Right cardiac atrium (tissue), 5 donors: Measurements from ENCODE around the gene FLVCR2. TPM values are rescaled to one million over a fixed set of nuclear protein-coding genes. Genes with fewer than 3 reads are reported as not detected.

Source experiments
- ATAC-seq, 2 donors: fragments of 200-7000 bp; cut with Tn5 transposase; one replicate each; pipeline versions ENCODE4 v1.8.0 to v1.9.1; 2020; ENCODE audit warnings: moderate library complexity in 2 of 2, mild to moderate bottlenecking in 1 of 2
- DNase-seq, 3 donors: peaks; one replicate each; pipeline ENCODE4 v3.0.0-alpha.2; 2020
- H3K27ac ChIP-seq: one replicate; pipeline ENCODE4 v1.5.1; 2013; ENCODE audit warnings: mild to moderate bottlenecking, low read length, control low read depth, moderate library complexity
- H3K27me3 ChIP-seq: one replicate; pipeline ENCODE4 v1.6.1; 2013; ENCODE audit not compliant: control insufficient read depth, insufficient read depth
- H3K4me1 ChIP-seq: one replicate; pipeline ENCODE4 v1.6.1; 2013; ENCODE audit warnings: low read length; ENCODE audit not compliant: control insufficient read depth, insufficient read depth
- H3K4me3 ChIP-seq: one replicate; pipeline ENCODE4 v1.5.1; 2013; ENCODE audit warnings: low read length, control low read depth
- H3K9me3 ChIP-seq: one replicate; pipeline ENCODE4 v1.6.1; 2013; ENCODE audit warnings: low read length; ENCODE audit not compliant: control insufficient read depth
- WGBS: extraction: QIAGEN DNeasy Blood & Tissue Kit; methylation state at CpG from one replicate; pipeline ENCODE4 v1.1.7; 2013; 5-methylcytosine and 5-hydroxymethylcytosine counted together
- intact Hi-C, 4 donors: fragments of 100-400 bp; cut with DNase I; formaldehyde crosslinking; loops; one replicate each; pipeline versions ENCODE4 v1.11.0 to v1.14.0; 2022 to 2023
- polyA plus RNA-seq: library from polyadenylated mRNA; stranded (reverse); fragments of 200-250 nt; gene quantifications from one replicate; pipeline ENCODE4 v1.2.3, GENCODE V29; 2013
- total RNA-seq, 4 donors: library from RNA; stranded (reverse); fragmentation: NEBNext Ultra II Directional; extraction: Animal tissue kit (Norgen Biotek cat#: 25700); gene quantifications; one replicate each; pipeline ENCODE4 v1.2.1, GENCODE V29; 2021
- donor health status: healthy with polysubstance abuse.
- donor health status: DM: no; HTN: yes; CAD: no.
- donor health status: DM: no; HTN: no; CAD: no.
- donor health status: DM: no; HTN: yes; CAD: no; lungs with severe emphysema.
- donor health status: DM: yes; HTN: yes; CAD: no.

Gene FLVCR2
- total and polyA plus RNA-seq, 5 donors = 1.3 to 8.1 (median 6.2) TPM

DNA sequence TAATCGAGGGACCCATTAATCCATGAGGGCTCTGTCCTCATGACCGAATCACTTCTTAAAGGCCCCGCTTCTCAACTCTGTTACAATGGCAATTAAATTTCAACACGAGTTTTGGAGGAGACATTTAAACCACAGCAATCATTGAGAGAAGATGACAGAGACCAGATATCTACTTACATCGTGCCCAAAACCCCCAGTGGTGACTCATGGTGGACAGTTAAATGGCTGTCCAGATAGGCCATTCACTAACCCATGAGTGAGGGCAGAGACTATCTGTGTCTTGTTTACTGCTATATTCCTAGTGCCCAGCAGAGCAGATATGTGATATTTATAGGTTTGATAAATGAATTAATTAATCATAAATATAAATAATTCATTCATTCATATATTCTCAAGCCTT lies 20.0 kb upstream of the FLVCR2 start:
- intact Hi-C loops = no loop called here
- H3K4me3 ChIP-seq = no peak overlapping the region
- H3K4me1 ChIP-seq = no peaks in the 10 kb centered on the region
- DNase-seq = no peak
- no peaks in the 10 kb centered on the region for H3K9me3 ChIP-seq
- WGBS = 80% methylated on average over 5 of the region's 5 CpGs
- H3K27me3 ChIP-seq = no peaks in the 10 kb centered on the region
- no peak for ATAC-seq
- no peak overlapping the region for H3K27ac ChIP-seq

- Histone ChIP-seq H3K4me3 (no peak overlapping the region), H3K4me1 (no peaks in the 10 kb centered on the region), H3K27ac (no peak overlapping the region), H3K27me3 (no peaks in the 10 kb centered on the region), H3K9me3 (no peaks in the 10 kb centered on the region)
- intact Hi-C loops = no loop called here
- 90% methylated on average over 6 of the region's 6 CpGs for WGBS
- no peak for ATAC-seq
- no peak for DNase-seq
Measured at GRCh38 chr14:75559045-75559444, 19.4 kb upstream of the FLVCR2 start.

DNA sequence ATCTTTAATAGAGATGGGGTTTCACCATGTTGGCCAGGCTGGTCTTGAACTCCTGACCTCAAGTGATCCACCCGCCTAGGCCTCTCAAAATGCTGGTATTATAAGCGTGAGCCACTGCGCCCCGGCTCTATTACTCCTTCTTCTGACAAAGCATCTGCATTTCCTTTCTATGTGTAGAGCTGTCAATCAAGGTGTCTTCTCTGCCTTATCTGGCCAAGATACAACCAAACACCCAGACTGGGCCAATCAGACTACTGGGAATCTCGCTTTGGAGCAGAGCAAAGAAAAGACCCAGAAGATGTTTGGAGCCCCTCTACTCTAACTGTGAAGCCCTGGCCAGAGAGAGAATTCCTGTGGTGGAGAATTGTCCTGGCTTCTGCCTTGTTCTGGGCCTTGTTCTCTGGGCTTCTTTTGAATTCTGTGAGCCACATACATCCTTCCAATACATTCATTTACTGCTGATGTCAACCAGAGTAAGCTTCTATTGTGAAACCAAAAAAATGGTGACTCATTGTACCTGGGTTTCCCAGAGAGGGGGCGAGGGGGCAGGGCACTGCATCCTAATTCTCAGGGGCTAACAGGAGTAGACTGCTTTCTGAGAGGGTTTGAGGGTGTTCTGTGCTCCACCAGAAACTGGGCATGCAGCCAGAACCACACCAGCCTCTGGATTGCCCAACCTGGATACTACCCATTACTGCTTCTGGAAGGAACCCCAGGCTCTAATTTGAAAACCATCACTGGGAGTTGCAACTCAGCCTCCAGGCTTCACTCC lies 18.8 kb upstream of the FLVCR2 start:
- intact Hi-C loops = loop anchor here in 2 of 4 donors (10.0 kb wide), 2 partner anchors 225 to 255 kb away; no protein-coding TSS in a partner anchor
- Histone ChIP-seq H3K4me3 (no peak overlapping the region), H3K4me1 (no peaks in the 10 kb centered on the region), H3K9me3 (no peaks in the 10 kb centered on the region), H3K27ac (no peak overlapping the region), H3K27me3 (no peaks in the 10 kb centered on the region)
- no peak for DNase-seq
- 84% methylated on average over 6 of the region's 6 CpGs for WGBS
- peak; percentile 18 to 24 for ATAC-seq

GRCh38 chr14:75561013-75561432 lies 17.4 kb upstream of the FLVCR2 start:
- WGBS = 2% methylated on average over 6 of the region's 6 CpGs
- no peaks in the 10 kb centered on the region for H3K4me1 ChIP-seq
- no peak overlapping the region for H3K4me3 ChIP-seq
- no peaks in the 10 kb centered on the region for H3K27me3 ChIP-seq
- no peaks in the 10 kb centered on the region for H3K9me3 ChIP-seq
- DNase-seq = peak; percentile 63 to 85 (median 77)
- peak; percentile 80 to 83 for ATAC-seq
- intact Hi-C loops = loop anchor here in 2 of 4 donors (10.0 kb wide), 2 partner anchors 226 to 256 kb away; no protein-coding TSS in a partner anchor
- no peak overlapping the region for H3K27ac ChIP-seq

- intact Hi-C loops = loop anchor here in 2 of 4 donors (10.0 kb wide), 2 partner anchors 227 to 257 kb away; no protein-coding TSS in a partner anchor
- Histone ChIP-seq H3K4me1 (no peaks in the 10 kb centered on the region), H3K4me3 (no peak overlapping the region), H3K9me3 (no peaks in the 10 kb centered on the region), H3K27ac (no peak overlapping the region), H3K27me3 (no peaks in the 10 kb centered on the region)
- ATAC-seq (no peak), DNase-seq (no peak)
- 55% methylated on average over 7 of the region's 7 CpGs for WGBS
Measured at GRCh38 chr14:75562089-75562488, 16.3 kb upstream of the FLVCR2 start.

DNA sequence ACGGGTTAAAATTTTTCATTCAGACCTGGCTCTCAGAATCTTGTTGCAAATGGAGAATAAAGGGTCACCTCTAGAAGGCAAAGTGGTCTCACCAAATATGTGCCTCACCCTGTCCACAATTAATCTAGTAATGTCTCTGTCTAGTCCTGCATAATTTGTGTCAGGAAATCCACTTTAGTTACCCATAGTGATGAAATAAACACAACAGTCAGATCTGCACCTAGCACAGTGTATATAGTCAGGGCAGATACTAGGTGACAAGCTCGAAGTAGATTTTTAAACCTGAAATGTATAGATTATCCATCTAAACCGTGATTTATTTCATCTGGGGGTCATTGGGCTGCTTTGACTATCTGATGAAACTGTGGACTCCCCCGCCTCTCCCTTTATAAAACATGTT lies 15.9 kb upstream of the FLVCR2 start:
- Histone ChIP-seq H3K27me3 (no peaks in the 10 kb centered on the region), H3K4me1 (no peaks in the 10 kb centered on the region), H3K4me3 (no peak overlapping the region), H3K27ac (no peak overlapping the region), H3K9me3 (no peaks in the 10 kb centered on the region)
- no peak for ATAC-seq
- WGBS = 80% methylated on average over 4 of the region's 4 CpGs
- DNase-seq = no peak
- intact Hi-C loops = loop anchor here in 2 of 4 donors (10.0 kb wide), 2 partner anchors 228 to 258 kb away; no protein-coding TSS in a partner anchor

- DNase-seq = no peak
- H3K27ac ChIP-seq = no peak overlapping the region
- ATAC-seq = no peak
- no peaks in the 10 kb centered on the region for H3K9me3 ChIP-seq
- no peaks in the 10 kb centered on the region for H3K27me3 ChIP-seq
- WGBS = 79% methylated on average over 4 of the region's 4 CpGs
- H3K4me3 ChIP-seq = no peak overlapping the region
- intact Hi-C loops = loop anchor here in 2 of 4 donors (10.0 kb wide), 2 partner anchors 229 to 259 kb away; no protein-coding TSS in a partner anchor
- no peaks in the 10 kb centered on the region for H3K4me1 ChIP-seq
Measured at GRCh38 chr14:75563931-75564330, 14.5 kb upstream of the FLVCR2 start.

- WGBS = 83% methylated on average over 5 of the region's 5 CpGs
- no peak overlapping the region for H3K4me3 ChIP-seq
- no peak for DNase-seq
- no peaks in the 10 kb centered on the region for H3K9me3 ChIP-seq
- no peak for ATAC-seq
- no peaks in the 10 kb centered on the region for H3K4me1 ChIP-seq
- intact Hi-C loops = loop anchor here in 2 of 4 donors (10.0 kb wide), 2 partner anchors 230 to 260 kb away; no protein-coding TSS in a partner anchor
- H3K27ac ChIP-seq = no peak overlapping the region
- no peaks in the 10 kb centered on the region for H3K27me3 ChIP-seq
Measured at GRCh38 chr14:75565056-75565455, 13.4 kb upstream of the FLVCR2 start.

DNA sequence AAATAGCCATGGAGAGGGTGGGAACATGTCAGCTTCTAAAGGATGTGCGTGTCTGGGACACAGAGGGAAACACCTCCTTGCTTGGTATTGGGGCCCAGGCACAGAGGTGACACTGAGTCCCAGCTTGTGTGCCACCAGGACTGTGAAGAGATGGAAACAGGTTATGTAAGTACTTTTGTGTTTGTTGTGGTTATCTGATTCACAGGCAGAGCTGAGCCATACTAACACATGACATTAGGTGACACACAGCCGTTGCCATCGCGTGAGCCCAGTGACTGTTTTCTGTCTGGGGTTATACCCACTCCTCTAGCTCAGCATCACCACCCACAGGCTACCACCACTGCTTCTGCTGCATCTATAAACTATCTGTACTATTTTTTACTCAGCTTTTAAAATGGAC lies 12.1 kb upstream of the FLVCR2 start:
- Histone ChIP-seq H3K4me3 (no peak overlapping the region), H3K27ac (peak overlapping the region; percentile 7), H3K4me1 (no peaks in the 10 kb centered on the region), H3K9me3 (no peaks in the 10 kb centered on the region), H3K27me3 (no peaks in the 10 kb centered on the region)
- 45% methylated on average over 4 of the region's 4 CpGs for WGBS
- intact Hi-C loops = loop anchor here in 2 of 4 donors (10.0 kb wide), 2 partner anchors 232 to 262 kb away; no protein-coding TSS in a partner anchor
- DNase-seq = no peak
- peak; percentile 17 to 61 for ATAC-seq

DNA sequence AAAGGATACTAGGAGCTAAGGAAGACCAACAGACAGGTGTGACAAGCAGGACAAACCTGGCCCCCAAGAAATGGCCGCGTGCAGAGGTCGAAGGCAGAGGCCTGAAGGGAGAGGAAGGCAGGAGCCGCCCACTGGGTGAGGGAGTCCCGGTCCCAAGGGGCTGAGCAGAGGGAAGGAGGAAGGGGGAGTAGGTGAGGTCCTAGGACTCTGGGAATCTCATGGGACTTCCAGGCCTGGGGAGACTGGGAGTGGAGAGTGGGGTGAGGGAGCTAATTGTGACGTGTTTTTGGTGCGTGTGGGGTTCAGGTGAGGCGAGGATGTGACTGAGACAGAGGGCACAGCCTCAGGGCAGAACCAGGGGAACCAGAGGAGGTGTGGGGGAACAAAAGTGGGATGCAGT lies 11.7 kb upstream of the FLVCR2 start:
- H3K4me1 ChIP-seq = no peaks in the 10 kb centered on the region
- intact Hi-C loops = loop anchor here in 2 of 4 donors (10.0 kb wide), 2 partner anchors 232 to 262 kb away; no protein-coding TSS in a partner anchor
- DNase-seq (no peak), ATAC-seq (no peak)
- WGBS = 82% methylated on average over 8 of the region's 8 CpGs
- H3K9me3 ChIP-seq = no peaks in the 10 kb centered on the region
- H3K4me3 ChIP-seq = no peak overlapping the region
- H3K27ac ChIP-seq = no peak overlapping the region
- no peaks in the 10 kb centered on the region for H3K27me3 ChIP-seq

DNA sequence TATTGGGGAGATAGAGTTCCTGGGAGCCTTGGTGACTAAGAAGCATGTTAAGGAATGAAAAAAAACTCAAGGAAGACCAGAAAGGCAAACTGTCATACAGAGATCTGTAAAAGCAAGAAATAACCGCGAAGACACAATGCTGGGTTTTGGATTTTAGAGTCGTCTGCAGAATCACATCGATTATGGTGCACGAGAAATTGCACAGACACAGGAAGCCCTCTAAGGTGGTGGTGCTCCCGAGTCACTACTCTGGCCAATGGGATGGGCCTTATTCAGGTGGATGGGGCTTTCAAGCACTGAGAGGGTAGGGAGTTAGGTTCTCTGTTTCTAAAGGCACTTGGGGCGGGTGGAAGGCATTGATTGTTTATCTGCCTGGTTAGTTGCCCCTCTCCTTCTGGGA lies 10.3 kb upstream of the FLVCR2 start:
- Histone ChIP-seq H3K27me3 (no peaks in the 10 kb centered on the region), H3K9me3 (no peaks in the 10 kb centered on the region), H3K27ac (no peak overlapping the region), H3K4me1 (no peaks in the 10 kb centered on the region), H3K4me3 (no peak overlapping the region)
- intact Hi-C loops = loop anchor here in 2 of 4 donors (10.0 kb wide), 2 partner anchors 233 to 263 kb away; no protein-coding TSS in a partner anchor
- 87% methylated on average over 7 of the region's 7 CpGs for WGBS
- no peak for DNase-seq
- ATAC-seq = no peak
